Vagina (tissue), 2 donors: Measurements from ENCODE around the gene YPEL1.

ENCODE experiments used
- POLR2A ChIP-seq, 2 donors: fragments of 450-650 bp; IDR thresholded peaks; one replicate each; pipeline ENCODE4 v1.6.1; 2017; ENCODE audit warnings: antibody characterized with exemption in 2 of 2, mild to moderate bottlenecking in 2 of 2, moderate library complexity in 2 of 2
- TF ChIP-seq, protein P1 (sequence below), 3 experiments: fragments of 450-650 bp in 2 of 3; fragments of 200-600 bp in 1 of 3; sonication (generic) in 1 of 3; IDR thresholded peaks; one replicate each; pipeline ENCODE4 v1.5.1; 2017 to 2019; ENCODE audit warnings: antibody characterized with exemption in 3 of 3, mild to moderate bottlenecking in 2 of 3, moderate library complexity in 2 of 3

DNA sequence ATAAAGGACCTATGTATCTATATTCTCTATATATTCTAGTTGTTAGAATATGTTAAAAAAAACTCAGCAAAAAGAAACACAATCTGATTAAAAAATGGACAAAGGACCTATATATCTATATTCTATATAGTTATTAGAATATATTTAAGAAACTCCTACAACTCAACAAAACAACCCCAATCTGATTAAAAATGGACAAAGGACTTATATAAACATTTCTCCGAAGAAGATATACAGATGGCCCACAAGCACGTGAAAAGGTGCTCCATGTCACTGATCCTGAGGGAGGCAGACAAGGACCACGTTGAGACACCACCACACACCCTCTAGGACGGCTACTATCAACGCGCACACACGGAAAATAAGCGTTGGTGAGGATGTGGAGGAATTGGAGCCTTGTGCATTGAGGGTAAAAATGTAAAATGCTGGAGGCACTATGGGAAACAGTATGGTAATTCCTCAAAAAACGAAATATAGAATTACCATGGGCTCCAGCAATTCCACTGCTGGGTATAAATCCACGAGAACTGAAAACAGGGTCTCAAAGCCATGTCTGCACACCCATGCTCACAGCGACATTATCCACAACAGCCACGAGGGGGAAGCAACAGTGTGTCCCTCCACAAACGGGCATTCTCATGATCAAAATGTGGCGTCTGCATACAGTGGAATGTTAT is 22.7 kb downstream of the YPEL1 start:
- TF ChIP-seq, protein P1, sequence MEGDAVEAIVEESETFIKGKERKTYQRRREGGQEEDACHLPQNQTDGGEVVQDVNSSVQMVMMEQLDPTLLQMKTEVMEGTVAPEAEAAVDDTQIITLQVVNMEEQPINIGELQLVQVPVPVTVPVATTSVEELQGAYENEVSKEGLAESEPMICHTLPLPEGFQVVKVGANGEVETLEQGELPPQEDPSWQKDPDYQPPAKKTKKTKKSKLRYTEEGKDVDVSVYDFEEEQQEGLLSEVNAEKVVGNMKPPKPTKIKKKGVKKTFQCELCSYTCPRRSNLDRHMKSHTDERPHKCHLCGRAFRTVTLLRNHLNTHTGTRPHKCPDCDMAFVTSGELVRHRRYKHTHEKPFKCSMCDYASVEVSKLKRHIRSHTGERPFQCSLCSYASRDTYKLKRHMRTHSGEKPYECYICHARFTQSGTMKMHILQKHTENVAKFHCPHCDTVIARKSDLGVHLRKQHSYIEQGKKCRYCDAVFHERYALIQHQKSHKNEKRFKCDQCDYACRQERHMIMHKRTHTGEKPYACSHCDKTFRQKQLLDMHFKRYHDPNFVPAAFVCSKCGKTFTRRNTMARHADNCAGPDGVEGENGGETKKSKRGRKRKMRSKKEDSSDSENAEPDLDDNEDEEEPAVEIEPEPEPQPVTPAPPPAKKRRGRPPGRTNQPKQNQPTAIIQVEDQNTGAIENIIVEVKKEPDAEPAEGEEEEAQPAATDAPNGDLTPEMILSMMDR (IDR thresholded peaks at IDR 0.05) = peak; percentile 72 to 81 (median 74)
- no peak for TF ChIP-seq POLR2A (IDR thresholded peaks at IDR 0.05)
